ENCODE data around the gene SYT17.

DNA sequence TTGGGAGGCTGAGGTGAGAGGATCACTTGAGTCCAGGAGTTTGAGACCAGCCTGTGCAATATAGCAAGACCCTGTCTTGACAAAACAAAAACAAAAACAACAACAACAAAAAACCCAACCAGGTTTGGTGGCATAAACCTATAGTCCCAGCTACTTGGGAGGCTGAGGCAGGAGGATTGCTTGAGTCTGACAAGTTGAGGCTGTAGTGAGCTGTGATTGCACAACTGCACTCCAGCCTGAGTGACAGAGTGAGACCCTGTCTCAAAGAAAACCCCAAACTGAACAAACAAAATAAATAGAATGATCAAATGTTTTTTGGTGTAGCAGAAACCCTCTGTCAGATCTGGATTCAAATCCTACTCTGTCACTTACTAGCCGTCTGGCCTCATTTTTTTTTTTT, 16.0 kb upstream of the SYT17 start:
- TF ChIP-seq POLR2A (IDR thresholded peaks at IDR 0.05; ENCODE audit: low read depth, low read length): no peak
- no peak for TF ChIP-seq TAF1 (IDR thresholded peaks at IDR 0.05; ENCODE audit: borderline replicate concordance, low read depth, low read length)
